Liver (tissue), 9 donors: ENCODE data around the gene TTC21B. TPM values are rescaled to one million over a fixed set of nuclear protein-coding genes. Genes with fewer than 3 reads are reported as not detected.

Experiments
- DNase-seq: peaks from one replicate; pipeline ENCODE4 v3.0.0-alpha.2; 2017; ENCODE audit warnings: low spot score
- H3K27ac ChIP-seq, 2 donors: one replicate each; pipeline ENCODE4 v1.7.0; 2013; ENCODE audit warnings: inconsistent platforms in 2 of 2, low read length in 2 of 2, control low read depth in 1 of 2, low read depth in 1 of 2, mild to moderate bottlenecking in 1 of 2
- H3K27me3 ChIP-seq, 4 donors: one replicate each; pipeline versions ENCODE4 v1.6.1 to v1.7.0; 2013; ENCODE audit warnings: low read length in 3 of 4, inconsistent platforms in 1 of 4, mild to moderate bottlenecking in 1 of 4, moderate library complexity in 1 of 4; ENCODE audit not compliant: control insufficient read depth in 4 of 4, insufficient read depth in 4 of 4
- H3K36me3 ChIP-seq, 4 donors: one replicate each; pipeline versions ENCODE4 v1.6.1 to v1.7.0; 2013; ENCODE audit warnings: low read length in 3 of 4, mild to moderate bottlenecking in 3 of 4, low read depth in 1 of 4, moderate library complexity in 1 of 4; ENCODE audit not compliant: control insufficient read depth in 4 of 4, insufficient read depth in 3 of 4
- H3K4me1 ChIP-seq, 4 donors: one replicate each; pipeline versions ENCODE4 v1.6.1 to v1.7.0; 2013; ENCODE audit warnings: low read length in 3 of 4, mild to moderate bottlenecking in 3 of 4, moderate library complexity in 1 of 4; ENCODE audit not compliant: control insufficient read depth in 4 of 4, insufficient read depth in 4 of 4
- H3K4me3 ChIP-seq, 3 donors: one replicate each; pipeline versions ENCODE4 v1.6.1 to v1.7.0; 2013; ENCODE audit warnings: low read length in 3 of 3, control low read depth in 1 of 3, low read depth in 1 of 3, mild to moderate bottlenecking in 1 of 3
- H3K9ac ChIP-seq, 2 donors: one replicate each; pipeline ENCODE4 v1.7.0; 2013; ENCODE audit warnings: low read length in 2 of 2, mild to moderate bottlenecking in 2 of 2, moderate library complexity in 2 of 2, control low read depth in 1 of 2, low read depth in 1 of 2
- H3K9me3 ChIP-seq, 4 donors: one replicate each; pipeline versions ENCODE4 v1.6.1 to v1.7.0; 2013; ENCODE audit warnings: low read length in 3 of 4; ENCODE audit not compliant: control insufficient read depth in 4 of 4
- ATF3 ChIP-seq: IDR thresholded peaks from 2 replicates; pipeline ENCODE4 v1.6.1; 2016; ENCODE audit warnings: antibody characterized with exemption
- EGR1 ChIP-seq, 2 donors: IDR thresholded peaks; 2 replicates each; pipeline ENCODE4 v1.6.1; 2016 to 2018; ENCODE audit warnings: antibody characterized with exemption in 2 of 2, low read depth in 2 of 2
- FOXA1 ChIP-seq: IDR thresholded peaks from 2 replicates; pipeline ENCODE4 v1.6.1; 2016; ENCODE audit warnings: antibody characterized with exemption
- FOXA2 ChIP-seq: IDR thresholded peaks from 2 replicates; pipeline ENCODE4 v1.6.1; 2016; ENCODE audit warnings: antibody characterized with exemption
- GABPA ChIP-seq, 2 donors: IDR thresholded peaks in 1 of 2; conservative IDR thresholded peaks in 1 of 2; 2 replicates each; pipeline ENCODE4 v1.6.1; 2016; ENCODE audit warnings: antibody characterized with exemption in 2 of 2, mild to moderate bottlenecking in 1 of 2, moderate library complexity in 1 of 2
- HNF4A ChIP-seq, 2 donors: conservative IDR thresholded peaks; 2 replicates each; pipeline ENCODE4 v1.6.1; 2016; ENCODE audit warnings: antibody characterized with exemption in 2 of 2, mild to moderate bottlenecking in 2 of 2
- HNF4G ChIP-seq: IDR thresholded peaks from 2 replicates; pipeline ENCODE4 v1.6.1; 2016; ENCODE audit warnings: antibody characterized with exemption
- JUND ChIP-seq, 2 donors: IDR thresholded peaks; 2 replicates each; pipeline ENCODE4 v1.6.1; 2016; ENCODE audit warnings: antibody characterized with exemption in 2 of 2
- MAX ChIP-seq: IDR thresholded peaks from 2 replicates; pipeline ENCODE4 v1.6.1; 2016; ENCODE audit warnings: antibody characterized with exemption
- NR2F2 ChIP-seq: IDR thresholded peaks from 2 replicates; pipeline ENCODE4 v1.6.1; 2016; ENCODE audit warnings: antibody characterized with exemption
- RAD21 ChIP-seq, 2 donors: IDR thresholded peaks; 2 replicates each; pipeline ENCODE4 v1.6.1; 2016; ENCODE audit warnings: antibody characterized with exemption in 2 of 2, mild to moderate bottlenecking in 2 of 2
- RXRA ChIP-seq, 2 donors: IDR thresholded peaks; 2 replicates each; pipeline ENCODE4 v1.6.1; 2017 to 2018; ENCODE audit warnings: antibody characterized with exemption in 2 of 2, mild to moderate bottlenecking in 1 of 2
- SP1 ChIP-seq: IDR thresholded peaks from 2 replicates; pipeline ENCODE4 v1.6.1; 2018; ENCODE audit warnings: antibody characterized with exemption, mild to moderate bottlenecking
- TAF1 ChIP-seq: conservative IDR thresholded peaks from 2 replicates; pipeline ENCODE4 v1.6.1; 2016; ENCODE audit warnings: antibody characterized with exemption, mild to moderate bottlenecking
- YY1 ChIP-seq: IDR thresholded peaks from 2 replicates; pipeline ENCODE4 v1.6.1; 2016; ENCODE audit warnings: antibody characterized with exemption, mild to moderate bottlenecking
- WGBS: extraction: QIAGEN DNeasy Blood & Tissue Kit; methylation state at CpG from one replicate; pipeline ENCODE4 v1.1.7; 2013; 5-methylcytosine and 5-hydroxymethylcytosine counted together
- polyA plus RNA-seq, 2 donors: library from polyadenylated mRNA; stranded (reverse) in 1 of 2; unstranded in 1 of 2; fragments of 200-250 nt in 1 of 2; fragments of >200 nt in 1 of 2; fragmentation: Nextera tagmentation in 1 of 2; extraction: Ambion mirVana in 1 of 2; gene quantifications; one replicate each; pipeline versions ENCODE4 v1.2.1 to v1.2.3, GENCODE V29; 2013 to 2015
- total RNA-seq, 2 donors: library from RNA; depleted of rRNA; stranded (reverse); fragments of >200 nt; gene quantifications; one replicate each; pipeline ENCODE4 v1.2.3, GENCODE V29; 2014
- TF ChIP-seq, protein P1 (sequence below): IDR thresholded peaks from 2 replicates; pipeline ENCODE4 v1.6.1; 2016; ENCODE audit warnings: antibody characterized with exemption
- TF ChIP-seq, protein P2 (sequence below): fragments of 150-350 bp; IDR thresholded peaks from 2 replicates; pipeline ENCODE4 v1.5.1; 2017; ENCODE audit warnings: improper control_type of control experiment, low read depth, low read length; ENCODE audit not compliant: missing input control
- TF ChIP-seq, protein P3 (sequence below): IDR thresholded peaks from 2 replicates; pipeline ENCODE4 v1.6.1; 2016; ENCODE audit warnings: antibody characterized with exemption, mild to moderate bottlenecking
- donor health status: healthy.
- donor health status: healthy.
- donor health status: healthy.
- donor health status: healthy.
- donor health status: healthy.

TTC21B gene
- total and polyA plus RNA-seq, 4 donors: 2.0 to 25.3 (median 12.7) TPM

DNA sequence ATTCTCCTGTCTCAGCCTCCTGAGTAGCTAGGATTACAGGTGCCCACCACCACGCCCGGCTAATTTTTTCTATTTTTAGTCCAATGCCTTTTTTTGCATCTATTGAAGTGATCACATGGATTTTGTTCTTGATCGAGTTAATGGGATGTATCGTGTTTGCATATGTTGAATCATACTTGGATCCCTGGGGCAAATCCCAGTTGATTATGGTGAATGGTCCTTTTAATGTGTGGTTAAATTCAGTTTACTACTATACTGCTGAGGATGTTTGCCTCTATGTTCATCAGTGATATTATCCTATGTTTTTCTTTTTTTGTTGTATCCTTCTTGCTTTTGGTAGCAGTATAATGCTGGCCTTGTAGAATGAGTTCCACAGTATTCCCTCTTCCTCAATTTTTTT, 8.2 kb upstream of the TTC21B start (continued):
- TF ChIP-seq, protein P1, sequence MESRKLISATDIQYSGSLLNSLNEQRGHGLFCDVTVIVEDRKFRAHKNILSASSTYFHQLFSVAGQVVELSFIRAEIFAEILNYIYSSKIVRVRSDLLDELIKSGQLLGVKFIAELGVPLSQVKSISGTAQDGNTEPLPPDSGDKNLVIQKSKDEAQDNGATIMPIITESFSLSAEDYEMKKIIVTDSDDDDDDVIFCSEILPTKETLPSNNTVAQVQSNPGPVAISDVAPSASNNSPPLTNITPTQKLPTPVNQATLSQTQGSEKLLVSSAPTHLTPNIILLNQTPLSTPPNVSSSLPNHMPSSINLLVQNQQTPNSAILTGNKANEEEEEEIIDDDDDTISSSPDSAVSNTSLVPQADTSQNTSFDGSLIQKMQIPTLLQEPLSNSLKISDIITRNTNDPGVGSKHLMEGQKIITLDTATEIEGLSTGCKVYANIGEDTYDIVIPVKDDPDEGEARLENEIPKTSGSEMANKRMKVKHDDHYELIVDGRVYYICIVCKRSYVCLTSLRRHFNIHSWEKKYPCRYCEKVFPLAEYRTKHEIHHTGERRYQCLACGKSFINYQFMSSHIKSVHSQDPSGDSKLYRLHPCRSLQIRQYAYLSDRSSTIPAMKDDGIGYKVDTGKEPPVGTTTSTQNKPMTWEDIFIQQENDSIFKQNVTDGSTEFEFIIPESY: no peak
- TF ChIP-seq RXRA (IDR thresholded peaks at IDR 0.05): no peak
- no peak for TF ChIP-seq SP1

DNA sequence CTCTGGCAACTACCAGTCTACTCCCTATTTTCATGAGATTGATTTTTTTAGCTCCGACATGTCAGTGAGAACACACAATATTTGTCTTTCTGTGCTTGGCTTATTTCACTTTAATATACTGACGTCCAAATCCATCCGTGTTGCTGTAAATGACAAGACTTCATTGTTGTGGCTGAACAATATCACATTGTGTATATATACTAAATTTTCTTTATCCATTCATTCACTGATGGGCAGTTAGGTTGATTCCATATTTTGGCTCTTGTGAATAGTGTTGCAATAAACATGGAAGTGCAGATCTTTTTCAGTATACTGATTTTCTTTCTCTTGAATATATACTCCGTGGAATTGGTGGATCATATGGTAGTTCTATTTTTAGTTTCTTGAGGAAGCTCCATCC, 5.8 kb upstream of the TTC21B start:
- 56% methylated on average over 4 of the region's 4 CpGs for WGBS
- Histone ChIP-seq H3K4me3 (no peak overlapping the region), H3K9ac (no peak overlapping the region)

More for the DNA sequence above, 5.8 kb upstream of the TTC21B start:
- TF ChIP-seq RAD21 (IDR thresholded peaks at IDR 0.05): no peak
- TF ChIP-seq ATF3: no peak
- no peak for TF ChIP-seq TAF1
- TF ChIP-seq HNF4A (conservative IDR thresholded peaks at IDR 0.05): no peak
- no peak for TF ChIP-seq RXRA (IDR thresholded peaks at IDR 0.05)
- TF ChIP-seq, protein P2, sequence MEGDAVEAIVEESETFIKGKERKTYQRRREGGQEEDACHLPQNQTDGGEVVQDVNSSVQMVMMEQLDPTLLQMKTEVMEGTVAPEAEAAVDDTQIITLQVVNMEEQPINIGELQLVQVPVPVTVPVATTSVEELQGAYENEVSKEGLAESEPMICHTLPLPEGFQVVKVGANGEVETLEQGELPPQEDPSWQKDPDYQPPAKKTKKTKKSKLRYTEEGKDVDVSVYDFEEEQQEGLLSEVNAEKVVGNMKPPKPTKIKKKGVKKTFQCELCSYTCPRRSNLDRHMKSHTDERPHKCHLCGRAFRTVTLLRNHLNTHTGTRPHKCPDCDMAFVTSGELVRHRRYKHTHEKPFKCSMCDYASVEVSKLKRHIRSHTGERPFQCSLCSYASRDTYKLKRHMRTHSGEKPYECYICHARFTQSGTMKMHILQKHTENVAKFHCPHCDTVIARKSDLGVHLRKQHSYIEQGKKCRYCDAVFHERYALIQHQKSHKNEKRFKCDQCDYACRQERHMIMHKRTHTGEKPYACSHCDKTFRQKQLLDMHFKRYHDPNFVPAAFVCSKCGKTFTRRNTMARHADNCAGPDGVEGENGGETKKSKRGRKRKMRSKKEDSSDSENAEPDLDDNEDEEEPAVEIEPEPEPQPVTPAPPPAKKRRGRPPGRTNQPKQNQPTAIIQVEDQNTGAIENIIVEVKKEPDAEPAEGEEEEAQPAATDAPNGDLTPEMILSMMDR: no peak
- no peak for TF ChIP-seq EGR1 (IDR thresholded peaks at IDR 0.05; ENCODE audit: low read depth in 2 of 2)
- no peak for TF ChIP-seq SP1
- no peak for TF ChIP-seq MAX
- TF ChIP-seq YY1: no peak
- no peak for TF ChIP-seq NR2F2
- no peak for TF ChIP-seq FOXA1
- TF ChIP-seq, protein P3, sequence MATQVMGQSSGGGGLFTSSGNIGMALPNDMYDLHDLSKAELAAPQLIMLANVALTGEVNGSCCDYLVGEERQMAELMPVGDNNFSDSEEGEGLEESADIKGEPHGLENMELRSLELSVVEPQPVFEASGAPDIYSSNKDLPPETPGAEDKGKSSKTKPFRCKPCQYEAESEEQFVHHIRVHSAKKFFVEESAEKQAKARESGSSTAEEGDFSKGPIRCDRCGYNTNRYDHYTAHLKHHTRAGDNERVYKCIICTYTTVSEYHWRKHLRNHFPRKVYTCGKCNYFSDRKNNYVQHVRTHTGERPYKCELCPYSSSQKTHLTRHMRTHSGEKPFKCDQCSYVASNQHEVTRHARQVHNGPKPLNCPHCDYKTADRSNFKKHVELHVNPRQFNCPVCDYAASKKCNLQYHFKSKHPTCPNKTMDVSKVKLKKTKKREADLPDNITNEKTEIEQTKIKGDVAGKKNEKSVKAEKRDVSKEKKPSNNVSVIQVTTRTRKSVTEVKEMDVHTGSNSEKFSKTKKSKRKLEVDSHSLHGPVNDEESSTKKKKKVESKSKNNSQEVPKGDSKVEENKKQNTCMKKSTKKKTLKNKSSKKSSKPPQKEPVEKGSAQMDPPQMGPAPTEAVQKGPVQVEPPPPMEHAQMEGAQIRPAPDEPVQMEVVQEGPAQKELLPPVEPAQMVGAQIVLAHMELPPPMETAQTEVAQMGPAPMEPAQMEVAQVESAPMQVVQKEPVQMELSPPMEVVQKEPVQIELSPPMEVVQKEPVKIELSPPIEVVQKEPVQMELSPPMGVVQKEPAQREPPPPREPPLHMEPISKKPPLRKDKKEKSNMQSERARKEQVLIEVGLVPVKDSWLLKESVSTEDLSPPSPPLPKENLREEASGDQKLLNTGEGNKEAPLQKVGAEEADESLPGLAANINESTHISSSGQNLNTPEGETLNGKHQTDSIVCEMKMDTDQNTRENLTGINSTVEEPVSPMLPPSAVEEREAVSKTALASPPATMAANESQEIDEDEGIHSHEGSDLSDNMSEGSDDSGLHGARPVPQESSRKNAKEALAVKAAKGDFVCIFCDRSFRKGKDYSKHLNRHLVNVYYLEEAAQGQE: no peak
- TF ChIP-seq, protein P1: no peak
- TF ChIP-seq FOXA2: no peak
- TF ChIP-seq JUND (IDR thresholded peaks at IDR 0.05): no peak
- TF ChIP-seq GABPA (IDR thresholded peaks at IDR 0.05 in 1 of 2, conservative IDR thresholded peaks at IDR 0.05 in 1 of 2): no peak
- TF ChIP-seq HNF4G: no peak
- Histone ChIP-seq H3K36me3 (no peaks in the 10 kb centered on the region), H3K9me3 (no peaks in the 10 kb centered on the region), H3K27me3 (peaks cover 0 to 2% (median 0%) of the 10 kb centered on the region in 4 donors), H3K27ac (no peak overlapping the region), H3K4me1 (peaks cover 0 to 5% (median 3%) of the 10 kb centered on the region in 4 donors)
- no peak for DNase-seq
